Upper lobe of left lung (tissue), 6 donors: Measurements from ENCODE around the gene NSD2. TPM values are rescaled to one million over a fixed set of nuclear protein-coding genes. Genes with fewer than 3 reads are reported as not detected.
"Not testable (repeated sequence)": the region's sequence is repeated elsewhere in the genome, so short reads cannot be mapped to it uniquely, and the experiment has no call there.

Experiments used
- ATAC-seq, 2 donors: fragments of 200-7000 bp; cut with Tn5 transposase; one replicate each; pipeline ENCODE4 v1.9.1; 2022; ENCODE audit warnings: mild to moderate bottlenecking in 2 of 2, moderate library complexity in 2 of 2; ENCODE audit not compliant: low FRiP score in 2 of 2
- DNase-seq, 2 donors: peaks; one replicate each; pipeline ENCODE4 v3.0.0-alpha.2; 2019 to 2020
- H3K27ac ChIP-seq, 4 donors: fragments of 200-600 bp; sonication (generic); one replicate each; pipeline ENCODE4 v1.5.1; 2016 to 2019
- H3K27me3 ChIP-seq, 4 donors: fragments of 200-600 bp; sonication (generic); one replicate each; pipeline ENCODE4 v1.5.1; 2017 to 2019
- H3K36me3 ChIP-seq, 4 donors: fragments of 200-600 bp; sonication (generic); one replicate each; pipeline ENCODE4 v1.5.1; 2016 to 2019
- H3K4me1 ChIP-seq, 4 donors: fragments of 200-600 bp; sonication (generic); one replicate each; pipeline ENCODE4 v1.5.1; 2018 to 2019
- H3K4me3 ChIP-seq, 4 donors: fragments of 200-600 bp; sonication (generic); one replicate each; pipeline ENCODE4 v1.5.1; 2017 to 2019; ENCODE audit warnings: mild to moderate bottlenecking in 2 of 4, moderate library complexity in 1 of 4
- H3K9me3 ChIP-seq, 4 donors: fragments of 200-600 bp; sonication (generic); one replicate each; pipeline ENCODE4 v1.5.1; 2018 to 2019
- CTCF ChIP-seq, 6 experiments: fragments of 450-650 bp in 4 of 6; fragments of 200-600 bp in 2 of 6; sonication (generic) in 2 of 6; IDR thresholded peaks; one replicate each; pipeline ENCODE4 v1.5.1; 2016 to 2019; ENCODE audit warnings: antibody characterized with exemption in 6 of 6
- EP300 ChIP-seq, 4 donors: sonication (generic); formaldehyde crosslinking; IDR thresholded peaks; one replicate each; pipeline ENCODE4 v1.5.1; 2017; ENCODE audit warnings: antibody characterized with exemption in 4 of 4, control low read depth in 2 of 4
- POLR2A ChIP-seq, 4 donors: fragments of 450-650 bp; IDR thresholded peaks; one replicate each; pipeline ENCODE4 v1.5.1; 2016 to 2017; ENCODE audit warnings: antibody characterized with exemption in 4 of 4, mild to moderate bottlenecking in 2 of 4
- POLR2AphosphoS5 ChIP-seq, 2 donors: sonication (generic); formaldehyde crosslinking; IDR thresholded peaks; one replicate each; pipeline ENCODE4 v1.5.1; 2017; ENCODE audit warnings: antibody characterized with exemption in 2 of 2
- WGBS, 2 donors: methylation state at CpG; one replicate each; pipeline ENCODE4 v1.1.5; 2017 to 2018; 5-methylcytosine and 5-hydroxymethylcytosine counted together
- total RNA-seq, 6 donors: library from RNA; depleted of rRNA in 4 of 6; stranded (reverse); fragments of >200 nt in 4 of 6; gene quantifications; one replicate each; pipeline versions ENCODE4 v1.1.0 to v1.2.1, GENCODE V29; 2016 to 2021
- donor health status: DM: no; HTN: no; CAD: no; lungs with moderate emphysema.
- donor health status: DM: no; HTN: yes; CAD: no; lungs with severe emphysema.

NSD2 gene
- total RNA-seq, 6 donors from 2014 or later: 35.7 to 164 (median 53.1) TPM

GRCh38 chr4:1994938-1995337 is 123.7 kb downstream of the NSD2 start:
- whole genome bisulfite sequencing, 2 donors: 100% methylated on average over 1 of the region's 1 CpG
- Histone ChIP-seq H3K27ac (no peak overlapping the region), H3K9me3 (peaks cover 0 to 6% (median 2%) of the 10 kb centered on the region in 4 donors), H3K36me3 (peaks cover 0 to 17% (median 11%) of the 10 kb centered on the region in 4 donors), H3K27me3 (no peaks in the 10 kb centered on the region), H3K4me1 (peaks cover 0 to 6% (median 0%) of the 10 kb centered on the region in 4 donors), H3K4me3 (no peak overlapping the region)
- DNase-seq: no peak
- ATAC-seq: no peak
- TF ChIP-seq POLR2AphosphoS5 (IDR thresholded peaks at IDR 0.05): no peak
- TF ChIP-seq EP300 (IDR thresholded peaks at IDR 0.05): no peak
- TF ChIP-seq CTCF (IDR thresholded peaks at IDR 0.05): no peak
- TF ChIP-seq POLR2A (IDR thresholded peaks at IDR 0.05): no peak

- H3K4me1 ChIP-seq: peaks cover 0 to 6% (median 0%) of the 10 kb centered on the region in 4 donors
- DNase-seq (no peak), ATAC-seq (no peak)
- no peak overlapping the region for H3K27ac ChIP-seq
- H3K9me3 ChIP-seq: peaks cover 0 to 6% (median 3%) of the 10 kb centered on the region in 4 donors
- 86 to 96% methylated on average over 3 of the region's 3 CpGs for WGBS, 2 donors
- TF ChIP-seq EP300 (IDR thresholded peaks at IDR 0.05): no peak
- TF ChIP-seq POLR2AphosphoS5 (IDR thresholded peaks at IDR 0.05): no peak
- TF ChIP-seq CTCF (IDR thresholded peaks at IDR 0.05): no peak
- no peak for TF ChIP-seq POLR2A (IDR thresholded peaks at IDR 0.05)
- H3K36me3 ChIP-seq: no peaks in the 10 kb centered on the region
- no peaks in the 10 kb centered on the region for H3K27me3 ChIP-seq
- H3K4me3 ChIP-seq: no peak overlapping the region
Measured at GRCh38 chr4:1996866-1997611, 125.8 kb downstream of the NSD2 start.

- Histone ChIP-seq H3K36me3 (no peaks in the 10 kb centered on the region), H3K4me3 (no peak overlapping the region), H3K27me3 (no peaks in the 10 kb centered on the region), H3K4me1 (no peaks in the 10 kb centered on the region), H3K27ac (no peak overlapping the region), H3K9me3 (peaks cover 0 to 6% (median 3%) of the 10 kb centered on the region in 4 donors)
- ATAC-seq (no peak), DNase-seq (no peak)
- TF ChIP-seq CTCF (IDR thresholded peaks at IDR 0.05): no peak
- TF ChIP-seq EP300 (IDR thresholded peaks at IDR 0.05): no peak
- TF ChIP-seq POLR2A (IDR thresholded peaks at IDR 0.05): no peak
- TF ChIP-seq POLR2AphosphoS5 (IDR thresholded peaks at IDR 0.05): no peak
- WGBS, 2 donors: 93 to 97% methylated on average over 4 of the region's 4 CpGs
Measured at GRCh38 chr4:1997712-1998111, 126.5 kb downstream of the NSD2 start.

- ATAC-seq: no peak
- Histone ChIP-seq H3K9me3 (peaks cover 0 to 6% (median 3%) of the 10 kb centered on the region in 4 donors), H3K36me3 (peaks cover 0 to 3% (median 2%) of the 10 kb centered on the region in 4 donors), H3K27ac (no peak overlapping the region), H3K27me3 (no peaks in the 10 kb centered on the region), H3K4me1 (no peaks in the 10 kb centered on the region), H3K4me3 (no peak overlapping the region)
- TF ChIP-seq POLR2AphosphoS5 (IDR thresholded peaks at IDR 0.05) (no peak), CTCF (IDR thresholded peaks at IDR 0.05) (no peak), POLR2A (IDR thresholded peaks at IDR 0.05) (no peak), EP300 (IDR thresholded peaks at IDR 0.05) (no peak)
- DNase-seq: no peak
- 93 to 94% methylated on average over 7 of the region's 7 CpGs for WGBS, 2 donors
Measured at GRCh38 chr4:1998296-1998695, 127.1 kb downstream of the NSD2 start.

- H3K4me3 ChIP-seq, H3K9me3 ChIP-seq, H3K27ac ChIP-seq, ATAC-seq, H3K27me3 ChIP-seq, DNase-seq, H3K4me1 ChIP-seq: not testable (repeated sequence)
- peaks cover 0 to 13% (median 5%) of the 10 kb centered on the region in 4 donors for H3K36me3 ChIP-seq
- 92 to 98% methylated on average over 4 of the region's 4 CpGs for WGBS, 2 donors
Measured at GRCh38 chr4:1999308-1999707, 128.1 kb downstream of the NSD2 start.

GRCh38 chr4:2003361-2003760 is 132.2 kb downstream of the NSD2 start:
- WGBS, 2 donors: 94 to 100% methylated on average over 2 of the region's 2 CpGs
- peaks cover 0 to 18% (median 5%) of the 10 kb centered on the region in 4 donors for H3K36me3 ChIP-seq
- not testable (repeated sequence) for DNase-seq

More at GRCh38 chr4:2003361-2003760, 132.2 kb downstream of the NSD2 start:
- H3K9me3 ChIP-seq, ATAC-seq, H3K27me3 ChIP-seq, H3K27ac ChIP-seq, H3K4me3 ChIP-seq: not testable (repeated sequence)
- H3K4me1 ChIP-seq: peaks cover 8 to 22% (median 13%) of the 10 kb centered on the region in 4 donors
